ENCODE data around the gene MB. TPM values are rescaled to one million over a fixed set of nuclear protein-coding genes. Genes with fewer than 3 reads are reported as not detected.

Gene MB
- polyA plus RNA-seq, 3 donors, result 0.47 TPM; not detected in 2

GRCh38 chr22:35622191-35622913, 5.2 kb upstream of the MB start:
- DNase-seq (ENCODE audit: extremely low read depth in 1 of 11, low read depth in 9 of 11, low spot score in 4 of 11), result no peak

GRCh38 chr22:35621451-35621850, 4.3 kb upstream of the MB start:
- no peak for DNase-seq (ENCODE audit: extremely low read depth in 1 of 11, low read depth in 9 of 11, low spot score in 4 of 11)

GRCh38 chr22:35620624-35621251, 3.6 kb upstream of the MB start:
- DNase-seq (ENCODE audit: extremely low read depth in 1 of 11, low read depth in 9 of 11, low spot score in 4 of 11), result peak in 4 of 11 donors; percentile 43 to 76 (median 56)

- DNase-seq (ENCODE audit: extremely low read depth in 1 of 11, low read depth in 9 of 11, low spot score in 4 of 11), result no peak
Observed at GRCh38 chr22:35619336-35620094, 2.4 kb upstream of the MB start.

- no peak for DNase-seq (ENCODE audit: extremely low read depth in 1 of 11, low read depth in 9 of 11, low spot score in 4 of 11)
Observed at GRCh38 chr22:35618427-35619223, 1.5 kb upstream of the MB start.

GRCh38 chr22:35616043-35616442, 1.1 kb downstream of the MB start:
- no peak for DNase-seq (ENCODE audit: extremely low read depth in 1 of 11, low read depth in 9 of 11, low spot score in 4 of 11)

GRCh38 chr22:35615156-35615555, 2.0 kb downstream of the MB start:
- DNase-seq (ENCODE audit: extremely low read depth in 1 of 11, low read depth in 9 of 11, low spot score in 4 of 11), result no peak

GRCh38 chr22:35614404-35614803, 2.7 kb downstream of the MB start:
- no peak for DNase-seq (ENCODE audit: extremely low read depth in 1 of 11, low read depth in 9 of 11, low spot score in 4 of 11)

GRCh38 chr22:35612903-35613302, 4.2 kb downstream of the MB start:
- DNase-seq (ENCODE audit: extremely low read depth in 1 of 11, low read depth in 9 of 11, low spot score in 4 of 11), result no peak

GRCh38 chr22:35611891-35612576, 5.1 kb downstream of the MB start:
- no peak for DNase-seq (ENCODE audit: extremely low read depth in 1 of 11, low read depth in 9 of 11, low spot score in 4 of 11)

GRCh38 chr22:35611200-35611890, 5.8 kb downstream of the MB start:
- DNase-seq (ENCODE audit: extremely low read depth in 1 of 11, low read depth in 9 of 11, low spot score in 4 of 11), result no peak

GRCh38 chr22:35610741-35611140, 6.4 kb downstream of the MB start:
- DNase-seq (ENCODE audit: extremely low read depth in 1 of 11, low read depth in 9 of 11, low spot score in 4 of 11), result no peak

- no peak for DNase-seq (ENCODE audit: extremely low read depth in 1 of 11, low read depth in 9 of 11, low spot score in 4 of 11)
Observed at GRCh38 chr22:35609761-35610160, 7.4 kb downstream of the MB start.

- DNase-seq (ENCODE audit: extremely low read depth in 1 of 11, low read depth in 9 of 11, low spot score in 4 of 11), result no peak
Observed at GRCh38 chr22:35609261-35609660, 7.9 kb downstream of the MB start.

GRCh38 chr22:35608088-35608487, 9.0 kb downstream of the MB start:
- no peak for DNase-seq (ENCODE audit: extremely low read depth in 1 of 11, low read depth in 9 of 11, low spot score in 4 of 11)

- no peak for DNase-seq (ENCODE audit: extremely low read depth in 1 of 11, low read depth in 9 of 11, low spot score in 4 of 11)
Observed at GRCh38 chr22:35606916-35607315, 10.2 kb downstream of the MB start.

GRCh38 chr22:35605851-35606481, 11.2 kb downstream of the MB start:
- DNase-seq (ENCODE audit: extremely low read depth in 1 of 11, low read depth in 9 of 11, low spot score in 4 of 11), result no peak

- DNase-seq (ENCODE audit: extremely low read depth in 1 of 11, low read depth in 9 of 11, low spot score in 4 of 11), result no peak
Observed at GRCh38 chr22:35605369-35605680, 11.8 kb downstream of the MB start.
